Ovary (tissue), 9 donors: Measurements from ENCODE around the gene EIF3A. TPM values are rescaled to one million over a fixed set of nuclear protein-coding genes. Genes with fewer than 3 reads are reported as not detected.

Experiments used
- DNase-seq, 5 donors: peaks; one replicate each; pipeline ENCODE4 v3.0.0-alpha.2; 2019 to 2020
- H3K27ac ChIP-seq, 2 donors: fragments of 200-600 bp; one replicate each; pipeline versions ENCODE4 v1.5.1 to v1.8.0; 2019 to 2022
- H3K27me3 ChIP-seq: fragments of 200-600 bp; one replicate; pipeline ENCODE4 v1.8.0; 2022
- H3K36me3 ChIP-seq: fragments of 200-600 bp; sonication (generic); one replicate; pipeline ENCODE4 v1.5.1; 2019
- H3K4me1 ChIP-seq: one replicate; pipeline ENCODE4 v1.8.1; 2013; ENCODE audit warnings: mild to moderate bottlenecking, moderate library complexity; ENCODE audit not compliant: insufficient read depth
- H3K4me3 ChIP-seq: fragments of 200-600 bp; sonication (generic); one replicate; pipeline ENCODE4 v1.5.1; 2017
- H3K9me3 ChIP-seq, 2 donors: fragments of 200-600 bp in 1 of 2; sonication (generic) in 1 of 2; one replicate each; pipeline versions ENCODE4 v1.5.1 to v1.8.1; 2013 to 2019; ENCODE audit warnings: mild to moderate bottlenecking in 1 of 2, moderate library complexity in 1 of 2
- CTCF ChIP-seq, 3 donors: fragments of 450-650 bp in 2 of 3; fragments of 200-600 bp in 1 of 3; IDR thresholded peaks; one replicate each; pipeline versions ENCODE4 v1.5.1 to v1.8.0; 2016 to 2022; ENCODE audit warnings: antibody characterized with exemption in 3 of 3, mild to moderate bottlenecking in 1 of 3
- EP300 ChIP-seq: sonication (generic); formaldehyde crosslinking; IDR thresholded peaks from one replicate; pipeline ENCODE4 v1.6.1; 2017; ENCODE audit warnings: antibody characterized with exemption
- POLR2A ChIP-seq: fragments of 450-650 bp; IDR thresholded peaks from one replicate; pipeline ENCODE4 v1.6.1; 2017; ENCODE audit warnings: antibody characterized with exemption, mild to moderate bottlenecking, moderate library complexity
- WGBS, 3 donors: extraction: QIAGEN DNeasy Blood & Tissue Kit in 1 of 3; methylation state at CpG; one replicate each; pipeline versions ENCODE4 v1.1.5 to v1.1.7; 2013 to 2017; 5-methylcytosine and 5-hydroxymethylcytosine counted together
- intact Hi-C, 4 donors: fragments of 100-400 bp; cut with DNase I; formaldehyde crosslinking; loops; one replicate each; pipeline versions ENCODE4 v1.11.0 to v1.15.1; 2022 to 2023
- polyA plus RNA-seq, 2 donors: library from polyadenylated mRNA; stranded (reverse); fragments of 200-250 nt in 1 of 2; fragments of 350-450 nt in 1 of 2; fragmentation: Illumina TruSeq in 1 of 2; extraction: RNeasy Lipid Tissue Mini Kit (QIAGEN cat#74804) in 1 of 2; gene quantifications; one replicate each; pipeline ENCODE4 v1.2.3, GENCODE V29; 2013 to 2014
- total RNA-seq, 7 donors: library from RNA; depleted of rRNA in 2 of 7; stranded (reverse); fragments of >200 nt in 2 of 7; fragmentation: NEBNext Ultra II Directional in 3 of 7; extraction: Animal tissue kit (Norgen Biotek cat#: 25700) in 3 of 7; gene quantifications; one replicate each; pipeline versions ENCODE4 v1.1.0 to v1.2.4, GENCODE V29; 2016 to 2023
- donor health status: DM: no; HTN: no; CAD: no; lungs with moderate emphysema.
- donor health status: DM: no; HTN: no; CAD: no.
- donor health status: Bipolar disorder and iron deficiency.
- donor health status: DM: yes; HTN: yes; CAD: no.
- donor health status: DM: no; HTN: no; CAD: no.
- donor health status: DM: yes; HTN: yes; CAD: no.

Gene EIF3A
- total and polyA plus RNA-seq, 9 donors, result 53.9 to 113 (median 88.1) TPM

- H3K4me1 ChIP-seq, result peaks cover 4% of the 10 kb centered on the region
- H3K9me3 ChIP-seq, result no peaks in the 10 kb centered on the region
- TF ChIP-seq EP300 (no peak), CTCF (IDR thresholded peaks at IDR 0.05) (no peak), POLR2A (no peak)
- intact Hi-C loops, result loop anchor here in 1 of 4 donors (5.0 kb wide), 1 partner anchor 459 kb away; no protein-coding TSS in a partner anchor
- H3K27me3 ChIP-seq, result no peaks in the 10 kb centered on the region
- H3K36me3 ChIP-seq, result no peaks in the 10 kb centered on the region
- 67 to 76% (median 72%) methylated on average over 18 of the region's 18 CpGs for WGBS, 3 donors
- no peak for DNase-seq
- no peak overlapping the region for H3K27ac ChIP-seq
- H3K4me3 ChIP-seq, result no peak overlapping the region
Measured at GRCh38 chr10:119026301-119027110, 54.1 kb downstream of the EIF3A start.

- peaks cover 4% of the 10 kb centered on the region for H3K4me1 ChIP-seq
- H3K27ac ChIP-seq, result no peak overlapping the region
- TF ChIP-seq CTCF (IDR thresholded peaks at IDR 0.05) (no peak), POLR2A (no peak), EP300 (no peak)
- H3K36me3 ChIP-seq, result no peaks in the 10 kb centered on the region
- no peak for DNase-seq
- intact Hi-C loops, result loop anchor here in 1 of 4 donors (5.0 kb wide), 1 partner anchor 458 kb away; no protein-coding TSS in a partner anchor
- no peak overlapping the region for H3K4me3 ChIP-seq
- WGBS, 3 donors, result 74 to 77% (median 77%) methylated on average over 7 of the region's 7 CpGs
- H3K27me3 ChIP-seq, result no peaks in the 10 kb centered on the region
- no peaks in the 10 kb centered on the region for H3K9me3 ChIP-seq
Measured at GRCh38 chr10:119025776-119026175, 54.8 kb downstream of the EIF3A start.

GRCh38 chr10:119025336-119025735 lies 55.3 kb downstream of the EIF3A start:
- Histone ChIP-seq H3K36me3 (no peaks in the 10 kb centered on the region), H3K9me3 (no peaks in the 10 kb centered on the region), H3K4me3 (no peak overlapping the region), H3K27ac (no peak overlapping the region), H3K27me3 (no peaks in the 10 kb centered on the region), H3K4me1 (peaks cover 2% of the 10 kb centered on the region)
- TF ChIP-seq EP300, result no peak
- no peak for TF ChIP-seq POLR2A
- TF ChIP-seq CTCF (IDR thresholded peaks at IDR 0.05), result no peak
- DNase-seq, result peak in 2 of 5 donors; percentile 36 to 56
- intact Hi-C loops, result loop anchor here in 1 of 4 donors (5.0 kb wide), 1 partner anchor 458 kb away; no protein-coding TSS in a partner anchor
- WGBS, 3 donors, result 36 to 56% (median 45%) methylated on average over 6 to 7 of the region's 7 CpGs

- intact Hi-C loops, result loop anchor here in 1 of 4 donors (5.0 kb wide), 1 partner anchor 458 kb away; no protein-coding TSS in a partner anchor
- H3K36me3 ChIP-seq, result no peaks in the 10 kb centered on the region
- peaks cover 1% of the 10 kb centered on the region for H3K4me1 ChIP-seq
- DNase-seq, result no peak
- TF ChIP-seq EP300 (no peak), POLR2A (no peak), CTCF (IDR thresholded peaks at IDR 0.05) (no peak)
- 51 to 58% (median 55%) methylated on average over 6 of the region's 6 CpGs for WGBS, 3 donors
- H3K9me3 ChIP-seq, result no peaks in the 10 kb centered on the region
- H3K27me3 ChIP-seq, result no peaks in the 10 kb centered on the region
- H3K4me3 ChIP-seq, result no peak overlapping the region
- H3K27ac ChIP-seq, result no peak overlapping the region
Measured at GRCh38 chr10:119024882-119025281, 55.7 kb downstream of the EIF3A start.
